Ishikawa (cell line): ENCODE data around the gene HGS.

Experiments used
- CREB1 ChIP-seq: IDR thresholded peaks from 2 replicates; pipeline ENCODE4 v1.6.1; 2012; ENCODE audit warnings: low read depth
- MAX ChIP-seq: IDR thresholded peaks from 2 replicates; pipeline ENCODE4 v1.6.1; 2012
- REST ChIP-seq: IDR thresholded peaks from 2 replicates; pipeline ENCODE4 v1.6.1; 2012; ENCODE audit warnings: low read depth, mild to moderate bottlenecking
- TCF12 ChIP-seq: IDR thresholded peaks from 2 replicates; pipeline ENCODE4 v1.6.1; 2012; ENCODE audit warnings: low read depth
- YY1 ChIP-seq: IDR thresholded peaks from 2 replicates; pipeline ENCODE4 v1.6.1; 2012; ENCODE audit warnings: low read depth

DNA sequence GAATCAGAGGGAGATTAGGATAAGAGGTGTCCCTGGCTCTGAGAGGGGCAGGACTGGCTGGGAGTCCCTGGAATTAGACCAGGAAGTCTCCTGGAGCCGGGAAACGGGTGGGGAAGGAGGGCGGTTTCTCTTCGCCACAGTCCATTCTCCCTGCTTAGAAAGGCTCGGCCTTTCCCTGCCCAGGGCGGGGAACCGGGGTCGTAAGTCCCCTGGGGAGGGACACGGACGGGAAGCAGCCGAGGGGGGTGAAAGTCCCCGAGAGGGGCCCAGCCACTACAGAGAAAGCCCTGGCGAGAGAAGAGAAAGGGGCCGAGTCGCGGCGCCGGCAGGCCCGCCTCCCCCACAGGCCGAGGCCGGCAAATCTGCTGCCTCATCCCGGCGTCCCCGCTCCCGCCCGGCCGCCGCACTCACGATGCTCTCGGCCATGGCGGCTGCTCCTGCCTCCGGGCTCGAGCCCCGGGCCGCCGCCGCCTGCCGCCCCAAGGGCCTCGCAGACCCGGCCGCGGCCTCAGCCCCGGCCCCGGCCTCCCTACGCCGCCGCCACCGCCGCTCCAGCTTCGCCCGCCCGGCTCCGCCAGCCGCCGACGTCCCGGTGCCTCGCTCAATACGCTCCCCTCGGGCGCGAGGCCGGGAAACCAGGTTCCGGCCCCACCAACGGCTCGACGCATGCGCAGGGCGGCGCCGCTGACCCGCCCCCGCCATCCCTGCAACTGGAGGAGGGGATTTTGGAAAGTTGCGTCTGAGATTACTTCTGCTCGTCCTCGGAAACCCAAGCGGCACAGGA, 47.1 kb upstream of the HGS start, which contains the start of the genes NPLOC4 and TSPAN10:
- TF ChIP-seq MAX = peak; percentile 65
- peak; percentile 76; the same call in 1 of the 2 replicates for TF ChIP-seq TCF12
- no peak; the same call in 1 of the 2 replicates for TF ChIP-seq REST
- TF ChIP-seq CREB1 = peak; percentile 27; the same call in 1 of the 2 replicates
- peak; percentile 76; the same call in 1 of the 2 replicates for TF ChIP-seq YY1
